ENCODE results near the gene ICA1L.
"Not testable (repeated sequence)": the region's sequence is repeated elsewhere in the genome, so short reads cannot be mapped to it uniquely, and the experiment has no call there.

The ICA1L gene

GRCh38 chr2:202831242-202832220, 40.0 kb downstream of the ICA1L start:
- no peak overlapping the region for H3K4me3 ChIP-seq (ENCODE audit: low read length)
- no peaks in the 10 kb centered on the region for H3K4me1 ChIP-seq (ENCODE audit: insufficient read depth, low read length)
- H3K36me3 ChIP-seq (ENCODE audit: insufficient read depth, low read length): no peaks in the 10 kb centered on the region
- H3K27me3 ChIP-seq (ENCODE audit: insufficient read depth, low read length): no peaks in the 10 kb centered on the region
- no peaks in the 10 kb centered on the region for H3K9me3 ChIP-seq (ENCODE audit: low read length)
- no peak overlapping the region for H2AFZ ChIP-seq (ENCODE audit: low read depth, low read length)

GRCh38 chr2:202824901-202825300, 46.7 kb downstream of the ICA1L start:
- no peaks in the 10 kb centered on the region for H3K36me3 ChIP-seq (ENCODE audit: insufficient read depth, low read length)

GRCh38 chr2:202822411-202822810, 49.2 kb downstream of the ICA1L start:
- no peak overlapping the region for H2AFZ ChIP-seq (ENCODE audit: low read depth, low read length)
- H3K9me3 ChIP-seq (ENCODE audit: low read length): no peaks in the 10 kb centered on the region
- no peaks in the 10 kb centered on the region for H3K27me3 ChIP-seq (ENCODE audit: insufficient read depth, low read length)
- no peaks in the 10 kb centered on the region for H3K36me3 ChIP-seq (ENCODE audit: insufficient read depth, low read length)
- no peak overlapping the region for H3K4me3 ChIP-seq (ENCODE audit: low read length)
- H3K4me1 ChIP-seq (ENCODE audit: insufficient read depth, low read length): no peaks in the 10 kb centered on the region

More at GRCh38 chr2:202824901-202825300, 46.7 kb downstream of the ICA1L start:
- no peaks in the 10 kb centered on the region for H3K9me3 ChIP-seq (ENCODE audit: low read length)
- no peak overlapping the region for H2AFZ ChIP-seq (ENCODE audit: low read depth, low read length)
- no peak overlapping the region for H3K4me3 ChIP-seq (ENCODE audit: low read length)
- H3K4me1 ChIP-seq (ENCODE audit: insufficient read depth, low read length): no peaks in the 10 kb centered on the region
- no peaks in the 10 kb centered on the region for H3K27me3 ChIP-seq (ENCODE audit: insufficient read depth, low read length)

- H2AFZ ChIP-seq (ENCODE audit: low read depth, low read length): no peak overlapping the region
- H3K4me3 ChIP-seq (ENCODE audit: low read length): no peak overlapping the region
Observed at GRCh38 chr2:202821206-202822160, 50.1 kb downstream of the ICA1L start.

GRCh38 chr2:202818321-202818720, 53.2 kb downstream of the ICA1L start:
- Histone ChIP-seq H3K36me3 (ENCODE audit: insufficient read depth, low read length) (no peaks in the 10 kb centered on the region), H3K9me3 (ENCODE audit: low read length) (peaks cover 3% of the 10 kb centered on the region), H3K27me3 (ENCODE audit: insufficient read depth, low read length) (no peaks in the 10 kb centered on the region), H3K4me3 (ENCODE audit: low read length) (no peak overlapping the region), H3K4me1 (ENCODE audit: insufficient read depth, low read length) (no peaks in the 10 kb centered on the region), H2AFZ (ENCODE audit: low read depth, low read length) (no peak overlapping the region)

More at GRCh38 chr2:202821206-202822160, 50.1 kb downstream of the ICA1L start:
- H3K36me3 ChIP-seq (ENCODE audit: insufficient read depth, low read length): no peaks in the 10 kb centered on the region
- no peaks in the 10 kb centered on the region for H3K27me3 ChIP-seq (ENCODE audit: insufficient read depth, low read length)
- H3K9me3 ChIP-seq (ENCODE audit: low read length): no peaks in the 10 kb centered on the region
- H3K4me1 ChIP-seq (ENCODE audit: insufficient read depth, low read length): no peaks in the 10 kb centered on the region

GRCh38 chr2:202817771-202818170, 53.8 kb downstream of the ICA1L start:
- Histone ChIP-seq H3K36me3 (ENCODE audit: insufficient read depth, low read length) (no peaks in the 10 kb centered on the region), H2AFZ (ENCODE audit: low read depth, low read length) (no peak overlapping the region), H3K4me3 (ENCODE audit: low read length) (no peak overlapping the region), H3K4me1 (ENCODE audit: insufficient read depth, low read length) (no peaks in the 10 kb centered on the region), H3K9me3 (ENCODE audit: low read length) (peaks cover 3% of the 10 kb centered on the region), H3K27me3 (ENCODE audit: insufficient read depth, low read length) (no peaks in the 10 kb centered on the region)

GRCh38 chr2:202815548-202816360, 55.8 kb downstream of the ICA1L start:
- no peak overlapping the region for H2AFZ ChIP-seq (ENCODE audit: low read depth, low read length)
- H3K36me3 ChIP-seq (ENCODE audit: insufficient read depth, low read length): no peaks in the 10 kb centered on the region
- H3K27me3 ChIP-seq (ENCODE audit: insufficient read depth, low read length): no peaks in the 10 kb centered on the region
- no peaks in the 10 kb centered on the region for H3K4me1 ChIP-seq (ENCODE audit: insufficient read depth, low read length)
- H3K9me3 ChIP-seq (ENCODE audit: low read length): peaks cover 3% of the 10 kb centered on the region
- H3K4me3 ChIP-seq (ENCODE audit: low read length): no peak overlapping the region

- Histone ChIP-seq H3K4me3 (ENCODE audit: low read length) (no peak overlapping the region), H3K27me3 (ENCODE audit: insufficient read depth, low read length) (no peaks in the 10 kb centered on the region), H3K4me1 (ENCODE audit: insufficient read depth, low read length) (no peaks in the 10 kb centered on the region), H3K36me3 (ENCODE audit: insufficient read depth, low read length) (no peaks in the 10 kb centered on the region), H2AFZ (ENCODE audit: low read depth, low read length) (no peak overlapping the region), H3K9me3 (ENCODE audit: low read length) (peaks cover 3% of the 10 kb centered on the region)
Observed at GRCh38 chr2:202814226-202814625, 57.3 kb downstream of the ICA1L start.

- no peak overlapping the region for H2AFZ ChIP-seq (ENCODE audit: low read depth, low read length)
- H3K9me3 ChIP-seq (ENCODE audit: low read length): peaks cover 3% of the 10 kb centered on the region
- H3K4me1 ChIP-seq (ENCODE audit: insufficient read depth, low read length): no peaks in the 10 kb centered on the region
- no peak overlapping the region for H3K4me3 ChIP-seq (ENCODE audit: low read length)
- no peaks in the 10 kb centered on the region for H3K27me3 ChIP-seq (ENCODE audit: insufficient read depth, low read length)
- H3K36me3 ChIP-seq (ENCODE audit: insufficient read depth, low read length): no peaks in the 10 kb centered on the region
Observed at GRCh38 chr2:202813387-202813786, 58.2 kb downstream of the ICA1L start.

GRCh38 chr2:202808754-202809153, 62.8 kb downstream of the ICA1L start:
- H3K4me1 ChIP-seq (ENCODE audit: insufficient read depth, low read length): no peaks in the 10 kb centered on the region
- H3K36me3 ChIP-seq (ENCODE audit: insufficient read depth, low read length): peaks cover 11% of the 10 kb centered on the region
- no peak overlapping the region for H2AFZ ChIP-seq (ENCODE audit: low read depth, low read length)
- H3K27me3 ChIP-seq (ENCODE audit: insufficient read depth, low read length): no peaks in the 10 kb centered on the region
- H3K9me3 ChIP-seq (ENCODE audit: low read length): no peaks in the 10 kb centered on the region
- no peak overlapping the region for H3K4me3 ChIP-seq (ENCODE audit: low read length)

GRCh38 chr2:202807431-202808138, 64.0 kb downstream of the ICA1L start:
- not testable (repeated sequence) for H3K9me3 ChIP-seq (ENCODE audit: low read length); H3K27me3 ChIP-seq (ENCODE audit: insufficient read depth, low read length); H3K4me3 ChIP-seq (ENCODE audit: low read length); H2AFZ ChIP-seq (ENCODE audit: low read depth, low read length); H3K4me1 ChIP-seq (ENCODE audit: insufficient read depth, low read length)
- peaks cover 11% of the 10 kb centered on the region for H3K36me3 ChIP-seq (ENCODE audit: insufficient read depth, low read length)

- not testable (repeated sequence) for H2AFZ ChIP-seq (ENCODE audit: low read depth, low read length); H3K4me3 ChIP-seq (ENCODE audit: low read length); H3K9me3 ChIP-seq (ENCODE audit: low read length); H3K4me1 ChIP-seq (ENCODE audit: insufficient read depth, low read length); H3K27me3 ChIP-seq (ENCODE audit: insufficient read depth, low read length)
- H3K36me3 ChIP-seq (ENCODE audit: insufficient read depth, low read length): peaks cover 11% of the 10 kb centered on the region
Observed at GRCh38 chr2:202805911-202806310, 65.7 kb downstream of the ICA1L start.

All from neuron (in vitro differentiated cells).